Nephron progenitor cell (in vitro differentiated cells): Measurements from ENCODE around the gene PLA2R1.
A peak's percentile ranks its signal among the peaks of the same experiment; 100 is the strongest.

Source experiments
- DNase-seq: peaks from one replicate; pipeline ENCODE4 v3.0.0; 2021
- H3K27ac Mint-ChIP-seq: 2 replicates; pipeline ENCODE4 v1.8.0; 2021; ENCODE audit warnings: mild to moderate bottlenecking, moderate library complexity, mixed read lengths
- H3K27me3 Mint-ChIP-seq: 2 replicates; pipeline ENCODE4 v1.8.0; 2021; ENCODE audit warnings: mild to moderate bottlenecking, low read depth, mixed read lengths; ENCODE audit not compliant: poor library complexity
- H3K36me3 Mint-ChIP-seq: 2 replicates; pipeline ENCODE4 v1.8.0; 2021; ENCODE audit warnings: low read depth, mixed read lengths
- H3K4me1 Mint-ChIP-seq: 2 replicates; pipeline ENCODE4 v1.8.0; 2021; ENCODE audit warnings: mixed read lengths
- H3K4me3 Mint-ChIP-seq: 2 replicates; pipeline ENCODE4 v1.8.0; 2021; ENCODE audit warnings: mild to moderate bottlenecking, moderate library complexity, mixed read lengths
- H3K9me3 Mint-ChIP-seq: 2 replicates; pipeline ENCODE4 v1.8.0; 2021; ENCODE audit warnings: mild to moderate bottlenecking, moderate library complexity, mixed read lengths
- CTCF ChIP-seq: fragments of 200-600 bp; sonication (generic); IDR thresholded peaks from 2 replicates; pipeline ENCODE4 v1.5.0; 2021; ENCODE audit warnings: antibody characterized with exemption

PLA2R1 gene

DNA sequence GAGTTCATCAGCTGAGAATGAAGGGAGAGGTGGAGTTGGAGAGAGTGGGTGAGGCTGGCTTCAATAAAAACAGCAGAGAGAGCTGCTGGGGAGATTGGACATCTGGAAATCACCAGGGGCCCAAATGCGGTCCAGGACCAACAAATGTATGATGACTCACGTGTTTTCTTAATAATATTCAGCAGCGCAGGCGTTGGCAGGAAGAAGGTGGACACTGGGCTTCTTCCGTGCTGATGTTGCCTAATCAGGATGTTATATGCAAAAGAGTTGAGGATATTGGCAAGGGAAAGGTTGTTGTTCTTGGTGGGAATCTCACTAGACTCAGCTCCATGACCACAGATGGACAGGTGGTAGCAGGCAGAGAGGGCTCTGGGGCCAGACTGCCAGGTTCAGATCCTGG is 12.8 kb upstream of the PLA2R1 start:
- Mint-ChIP-seq H3K36me3 (peaks cover 4% of the 10 kb centered on the region), H3K4me1 (no peaks in the 10 kb centered on the region), H3K4me3 (no peak overlapping the region), H3K9me3 (peaks cover 38% of the 10 kb centered on the region), H3K27me3 (peaks cover 3% of the 10 kb centered on the region), H3K27ac (no peak overlapping the region)
- no peak for DNase-seq
- TF ChIP-seq CTCF, result no peak

DNA sequence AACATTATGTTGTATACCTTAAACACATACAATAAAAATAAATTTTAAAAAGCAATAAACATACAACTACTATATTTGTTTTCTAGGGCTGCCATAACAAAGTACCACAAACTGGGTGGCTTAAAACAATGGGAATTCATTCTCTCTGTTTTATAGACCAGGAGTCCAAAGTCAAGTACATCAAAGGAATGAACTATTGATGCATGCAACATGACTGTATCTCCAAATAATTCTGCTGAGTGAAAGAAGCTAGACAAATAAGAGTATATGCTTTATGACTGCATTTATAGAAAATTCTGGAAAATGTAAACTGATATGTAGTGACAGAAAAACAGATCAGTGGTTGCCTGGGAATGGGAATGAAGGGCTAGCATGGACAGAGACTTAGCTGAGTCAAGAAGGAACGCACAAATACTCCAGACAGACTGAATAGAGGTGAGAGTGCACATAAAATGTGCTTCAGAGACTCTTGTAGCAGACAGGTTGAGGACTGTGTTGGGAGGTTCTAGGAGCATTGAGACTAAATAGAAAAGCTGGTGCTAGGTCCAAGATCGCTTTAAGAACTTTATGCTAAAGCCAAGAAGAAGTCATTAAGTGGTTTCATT is 11.0 kb upstream of the PLA2R1 start:
- no peak overlapping the region for H3K27ac Mint-ChIP-seq

DNA sequence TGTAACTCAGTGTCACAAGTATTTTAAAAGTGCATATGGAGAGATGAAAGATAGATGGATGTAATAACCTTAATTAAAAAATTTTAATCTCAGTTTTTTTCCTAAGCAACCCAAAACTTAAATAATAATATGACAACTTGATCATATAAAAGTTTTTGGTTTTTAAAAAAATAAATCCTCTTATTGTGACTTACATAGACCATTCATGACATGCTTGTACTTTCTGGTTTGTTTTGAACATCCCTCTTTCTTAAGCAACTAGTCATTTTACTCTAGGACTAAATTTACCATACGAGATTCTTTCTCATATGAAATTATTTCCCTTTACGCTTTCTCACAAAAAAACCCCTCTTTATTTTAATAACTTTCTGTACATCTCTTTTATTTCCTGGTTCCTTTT is 6.5 kb upstream of the PLA2R1 start:
- H3K9me3 Mint-ChIP-seq, result peaks cover 55% of the 10 kb centered on the region
- peaks cover 9% of the 10 kb centered on the region for H3K27me3 Mint-ChIP-seq
- no peaks in the 10 kb centered on the region for H3K4me1 Mint-ChIP-seq
- no peak for TF ChIP-seq CTCF
- peaks cover 9% of the 10 kb centered on the region for H3K36me3 Mint-ChIP-seq
- no peak overlapping the region for H3K4me3 Mint-ChIP-seq
- H3K27ac Mint-ChIP-seq, result no peak overlapping the region
- no peak for DNase-seq

More for the DNA sequence above, 11.0 kb upstream of the PLA2R1 start:
- no peak for DNase-seq
- Mint-ChIP-seq H3K4me1 (no peaks in the 10 kb centered on the region), H3K9me3 (peaks cover 39% of the 10 kb centered on the region), H3K4me3 (no peak overlapping the region), H3K27me3 (peaks cover 3% of the 10 kb centered on the region), H3K36me3 (peaks cover 4% of the 10 kb centered on the region)
- no peak for TF ChIP-seq CTCF

GRCh38 chr2:160064916-160065315 is 2.5 kb upstream of the PLA2R1 start:
- no peak for TF ChIP-seq CTCF
- Mint-ChIP-seq H3K4me3 (no peak overlapping the region), H3K27ac (no peak overlapping the region), H3K36me3 (peaks cover 5% of the 10 kb centered on the region), H3K27me3 (peaks cover 45% of the 10 kb centered on the region), H3K9me3 (peaks cover 38% of the 10 kb centered on the region), H3K4me1 (peaks cover 8% of the 10 kb centered on the region)
- no peak for DNase-seq

- no peak overlapping the region for H3K4me3 Mint-ChIP-seq
- peaks cover 32% of the 10 kb centered on the region for H3K9me3 Mint-ChIP-seq
- no peak overlapping the region for H3K27ac Mint-ChIP-seq
- peaks cover 45% of the 10 kb centered on the region for H3K27me3 Mint-ChIP-seq
- H3K36me3 Mint-ChIP-seq, result peaks cover 5% of the 10 kb centered on the region
- DNase-seq, result no peak
- peaks cover 8% of the 10 kb centered on the region for H3K4me1 Mint-ChIP-seq
- TF ChIP-seq CTCF, result no peak
Measured at GRCh38 chr2:160063879-160064612, 1.6 kb upstream of the PLA2R1 start.

- Mint-ChIP-seq H3K27me3 (peaks cover 49% of the 10 kb centered on the region), H3K27ac (no peak overlapping the region), H3K36me3 (peaks cover 5% of the 10 kb centered on the region), H3K4me1 (peaks cover 10% of the 10 kb centered on the region), H3K9me3 (peaks cover 24% of the 10 kb centered on the region), H3K4me3 (peak overlapping the region; percentile 84)
- TF ChIP-seq CTCF, result no peak
- DNase-seq, result no peak
Measured at GRCh38 chr2:160063271-160063670, 856 bp upstream of the PLA2R1 start.
